ENCODE results near the gene CCDC85A. TPM values are rescaled to one million over a fixed set of nuclear protein-coding genes. Genes with fewer than 3 reads are reported as not detected.

Gene CCDC85A
- total RNA-seq, 4 donors from 2014 or later: 4.5 to 46.0 (median 9.1) TPM

- DNase-seq (ENCODE audit: low spot score): no peak
- no peak for ATAC-seq (ENCODE audit: low FRiP score)
- no peak for TF ChIP-seq CTCF (IDR thresholded peaks at IDR 0.05)
These were observed 66.5 kb downstream of the CCDC85A start for GRCh38 chr2:56250153-56250729.

- ATAC-seq (ENCODE audit: low FRiP score) (no peak), DNase-seq (ENCODE audit: low spot score) (no peak)
- TF ChIP-seq CTCF (IDR thresholded peaks at IDR 0.05): no peak
These were observed 76.6 kb downstream of the CCDC85A start for GRCh38 chr2:56260415-56260814.

- TF ChIP-seq CTCF (IDR thresholded peaks at IDR 0.05): no peak
- ATAC-seq (ENCODE audit: low FRiP score) (no peak), DNase-seq (ENCODE audit: low spot score) (no peak)
These were observed 78.5 kb downstream of the CCDC85A start for GRCh38 chr2:56262241-56262640.

GRCh38 chr2:56263876-56264275, 80.1 kb downstream of the CCDC85A start:
- DNase-seq (ENCODE audit: low spot score) (no peak), ATAC-seq (ENCODE audit: low FRiP score) (no peak)
- TF ChIP-seq CTCF (IDR thresholded peaks at IDR 0.05): no peak

- TF ChIP-seq CTCF (IDR thresholded peaks at IDR 0.05): no peak
- ATAC-seq (ENCODE audit: low FRiP score) (no peak), DNase-seq (ENCODE audit: low spot score) (no peak)
These were observed 83.1 kb downstream of the CCDC85A start for GRCh38 chr2:56266761-56267414.

- ATAC-seq (ENCODE audit: low FRiP score) (no peak), DNase-seq (ENCODE audit: low spot score) (no peak)
- no peak for TF ChIP-seq CTCF (IDR thresholded peaks at IDR 0.05)
These were observed 83.6 kb downstream of the CCDC85A start for GRCh38 chr2:56267415-56267788.

- DNase-seq (ENCODE audit: low spot score): no peak
- TF ChIP-seq CTCF (IDR thresholded peaks at IDR 0.05): no peak
- no peak for ATAC-seq (ENCODE audit: low FRiP score)
These were observed 85.1 kb downstream of the CCDC85A start for GRCh38 chr2:56268856-56269255.

Measured in omental fat pad (tissue), 4 donors.